PC-9 (cell line): Measurements from ENCODE around the gene KCTD6.

Experiments
- EZH2 ChIP-seq: fragments of 200-600 bp; sonication (generic); IDR thresholded peaks from 2 replicates; pipeline ENCODE4 v1.8.0; 2017; ENCODE audit warnings: antibody characterized with exemption, low read depth
- TF ChIP-seq, protein P1 (sequence below): fragments of 200-600 bp; sonication (generic); conservative IDR thresholded peaks from 2 replicates; pipeline ENCODE4 v1.6.1; 2017; ENCODE audit warnings: mixed run types, antibody characterized with exemption, mild to moderate bottlenecking, moderate library complexity

DNA sequence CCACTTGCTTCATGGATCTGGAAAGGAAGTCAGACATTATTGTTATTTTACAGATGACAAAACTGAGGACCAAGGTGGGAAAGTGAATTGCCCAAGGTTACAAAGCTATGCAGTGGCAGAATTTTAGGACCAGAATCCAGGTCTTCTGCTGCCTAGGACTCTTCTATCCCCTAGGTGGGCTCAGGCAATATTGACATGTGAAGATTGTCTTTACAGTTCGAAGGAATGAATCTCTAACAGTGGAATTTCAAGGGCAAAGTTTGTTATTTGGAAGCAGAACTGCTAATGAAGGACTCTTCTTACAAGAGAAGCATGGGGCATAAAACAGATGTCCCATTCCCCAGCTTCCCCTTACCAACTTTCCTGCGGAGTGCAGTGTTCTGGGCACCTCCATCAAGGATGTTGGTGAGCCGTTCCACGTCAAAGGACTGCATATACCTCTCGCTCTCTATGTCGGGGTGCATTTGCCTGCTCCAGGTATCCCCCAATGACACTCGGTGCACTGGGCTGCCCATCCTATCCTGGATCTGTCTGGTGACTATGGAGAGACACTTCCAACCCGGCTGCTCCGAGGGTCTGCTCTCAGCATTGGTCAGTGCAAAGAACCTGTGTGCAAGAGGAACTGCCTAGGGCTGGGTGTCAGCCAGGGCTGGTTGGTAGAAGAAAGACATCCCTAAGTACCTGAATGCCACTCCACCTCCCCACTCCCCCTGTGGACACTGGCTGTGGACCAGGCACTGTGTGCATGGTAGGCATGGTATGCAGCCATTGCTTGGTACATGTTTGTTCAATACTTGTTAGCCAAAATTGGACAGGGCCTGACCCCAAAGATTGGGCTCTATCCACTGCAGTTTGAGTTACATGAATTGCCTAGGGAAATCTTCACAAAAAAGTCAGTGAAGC is 42.9 kb downstream of the KCTD6 start:
- TF ChIP-seq, protein P1, sequence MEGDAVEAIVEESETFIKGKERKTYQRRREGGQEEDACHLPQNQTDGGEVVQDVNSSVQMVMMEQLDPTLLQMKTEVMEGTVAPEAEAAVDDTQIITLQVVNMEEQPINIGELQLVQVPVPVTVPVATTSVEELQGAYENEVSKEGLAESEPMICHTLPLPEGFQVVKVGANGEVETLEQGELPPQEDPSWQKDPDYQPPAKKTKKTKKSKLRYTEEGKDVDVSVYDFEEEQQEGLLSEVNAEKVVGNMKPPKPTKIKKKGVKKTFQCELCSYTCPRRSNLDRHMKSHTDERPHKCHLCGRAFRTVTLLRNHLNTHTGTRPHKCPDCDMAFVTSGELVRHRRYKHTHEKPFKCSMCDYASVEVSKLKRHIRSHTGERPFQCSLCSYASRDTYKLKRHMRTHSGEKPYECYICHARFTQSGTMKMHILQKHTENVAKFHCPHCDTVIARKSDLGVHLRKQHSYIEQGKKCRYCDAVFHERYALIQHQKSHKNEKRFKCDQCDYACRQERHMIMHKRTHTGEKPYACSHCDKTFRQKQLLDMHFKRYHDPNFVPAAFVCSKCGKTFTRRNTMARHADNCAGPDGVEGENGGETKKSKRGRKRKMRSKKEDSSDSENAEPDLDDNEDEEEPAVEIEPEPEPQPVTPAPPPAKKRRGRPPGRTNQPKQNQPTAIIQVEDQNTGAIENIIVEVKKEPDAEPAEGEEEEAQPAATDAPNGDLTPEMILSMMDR: no peak
- TF ChIP-seq EZH2: no peak
